ENCODE measurements around the gene STARD9.
"Not testable (repeated sequence)": the region's sequence is repeated elsewhere in the genome, so short reads cannot be mapped to it uniquely, and the experiment has no call there.

STARD9 gene

GRCh38 chr15:42750306-42750705 is 174.9 kb downstream of the STARD9 start:
- H3K27me3 ChIP-seq (ENCODE audit: control insufficient read depth, insufficient read depth, low read length) = no peaks in the 10 kb centered on the region
- H3K9ac ChIP-seq (ENCODE audit: low read depth, low read length) = no peak overlapping the region
- peaks cover 9% of the 10 kb centered on the region for H3K36me3 ChIP-seq (ENCODE audit: insufficient read depth, low read length)
- H3K4me2 ChIP-seq (ENCODE audit: low read length) = no peak overlapping the region
- H3K9me3 ChIP-seq (replicated peaks; ENCODE audit: low read length) = no peaks in the 10 kb centered on the region
- no peaks in the 10 kb centered on the region for H3K4me1 ChIP-seq (ENCODE audit: control insufficient read depth, insufficient read depth, low read length)
- H3K4me3 ChIP-seq (ENCODE audit: low read length) = no peak overlapping the region

DNA sequence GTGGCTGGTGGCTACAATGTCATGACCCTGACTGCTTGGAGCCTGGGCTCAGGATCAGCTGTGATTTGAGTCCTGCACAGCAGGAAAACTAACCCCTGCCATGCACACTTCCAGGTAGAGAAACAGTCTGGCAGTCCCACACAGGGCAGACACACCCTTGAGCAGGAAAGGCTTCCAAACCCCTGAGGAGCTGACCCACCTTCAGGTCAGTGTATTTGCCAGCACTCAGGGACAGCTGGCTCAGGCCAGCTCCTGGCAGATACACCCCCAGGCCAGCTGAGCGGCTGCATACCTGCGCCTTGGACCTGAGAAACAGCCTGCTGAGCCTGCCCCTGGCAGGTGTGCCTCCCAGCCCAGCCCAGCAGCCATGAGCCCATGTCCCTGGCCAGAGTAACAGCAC is 183.7 kb downstream of the STARD9 start:
- Histone ChIP-seq H3K9ac (ENCODE audit: low read depth, low read length) (no peak overlapping the region), H3K4me3 (ENCODE audit: low read length) (no peak overlapping the region), H3K36me3 (ENCODE audit: insufficient read depth, low read length) (no peaks in the 10 kb centered on the region), H3K27me3 (ENCODE audit: control insufficient read depth, insufficient read depth, low read length) (no peaks in the 10 kb centered on the region), H3K4me2 (ENCODE audit: low read length) (no peak overlapping the region), H3K9me3 (replicated peaks; ENCODE audit: low read length) (no peaks in the 10 kb centered on the region), H3K4me1 (ENCODE audit: control insufficient read depth, insufficient read depth, low read length) (no peaks in the 10 kb centered on the region)

GRCh38 chr15:42760759-42761158 is 185.4 kb downstream of the STARD9 start:
- Histone ChIP-seq H3K4me3 (ENCODE audit: low read length) (no peak overlapping the region), H3K9me3 (replicated peaks; ENCODE audit: low read length) (no peaks in the 10 kb centered on the region), H3K27me3 (ENCODE audit: control insufficient read depth, insufficient read depth, low read length) (no peaks in the 10 kb centered on the region), H3K9ac (ENCODE audit: low read depth, low read length) (no peak overlapping the region), H3K36me3 (ENCODE audit: insufficient read depth, low read length) (no peaks in the 10 kb centered on the region), H3K4me2 (ENCODE audit: low read length) (no peak overlapping the region), H3K4me1 (ENCODE audit: control insufficient read depth, insufficient read depth, low read length) (no peaks in the 10 kb centered on the region)

DNA sequence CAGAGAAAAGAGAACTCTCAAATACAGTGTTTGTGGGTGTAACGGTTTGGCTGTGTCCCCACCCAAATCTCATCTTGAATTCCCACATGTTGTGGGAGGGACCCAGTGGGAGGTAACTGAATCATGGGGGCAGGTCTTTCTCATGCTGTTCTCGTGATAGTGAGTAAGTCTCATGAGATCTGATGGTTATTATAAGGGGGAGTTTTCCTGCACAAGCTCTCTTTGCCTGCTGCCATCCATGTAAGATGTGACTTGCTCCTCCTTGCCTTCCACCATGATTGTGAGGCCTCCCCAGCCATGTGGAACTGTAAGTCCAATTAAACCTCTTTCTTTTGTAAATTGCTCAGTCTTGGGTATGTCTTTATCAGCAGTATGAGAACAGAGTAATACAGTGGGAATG is 186.4 kb downstream of the STARD9 start:
- not testable (repeated sequence) for H3K9ac ChIP-seq (ENCODE audit: low read depth, low read length); H3K9me3 ChIP-seq (replicated peaks; ENCODE audit: low read length); H3K27me3 ChIP-seq (ENCODE audit: control insufficient read depth, insufficient read depth, low read length); H3K4me2 ChIP-seq (ENCODE audit: low read length); H3K4me1 ChIP-seq (ENCODE audit: control insufficient read depth, insufficient read depth, low read length); H3K4me3 ChIP-seq (ENCODE audit: low read length); H3K36me3 ChIP-seq (ENCODE audit: insufficient read depth, low read length)

- H3K4me1 ChIP-seq (ENCODE audit: control insufficient read depth, insufficient read depth, low read length); H3K4me3 ChIP-seq (ENCODE audit: low read length); H3K9me3 ChIP-seq (replicated peaks; ENCODE audit: low read length); H3K4me2 ChIP-seq (ENCODE audit: low read length); H3K27me3 ChIP-seq (ENCODE audit: control insufficient read depth, insufficient read depth, low read length); H3K9ac ChIP-seq (ENCODE audit: low read depth, low read length); H3K36me3 ChIP-seq (ENCODE audit: insufficient read depth, low read length): not testable (repeated sequence)
Observed at GRCh38 chr15:42764154-42764731, 188.8 kb downstream of the STARD9 start.

GRCh38 chr15:42766109-42766508 is 190.7 kb downstream of the STARD9 start:
- H3K9me3 ChIP-seq (replicated peaks; ENCODE audit: low read length); H3K27me3 ChIP-seq (ENCODE audit: control insufficient read depth, insufficient read depth, low read length); H3K9ac ChIP-seq (ENCODE audit: low read depth, low read length); H3K4me3 ChIP-seq (ENCODE audit: low read length); H3K4me1 ChIP-seq (ENCODE audit: control insufficient read depth, insufficient read depth, low read length); H3K4me2 ChIP-seq (ENCODE audit: low read length); H3K36me3 ChIP-seq (ENCODE audit: insufficient read depth, low read length): not testable (repeated sequence)

Measured in skeletal muscle satellite cell (primary cell).